ENCODE measurements around the gene FXYD4. TPM values are rescaled to one million over a fixed set of nuclear protein-coding genes. Genes with fewer than 3 reads are reported as not detected.

FXYD4 gene
- total RNA-seq, 1 donor from 2014 or later = not detected

DNA sequence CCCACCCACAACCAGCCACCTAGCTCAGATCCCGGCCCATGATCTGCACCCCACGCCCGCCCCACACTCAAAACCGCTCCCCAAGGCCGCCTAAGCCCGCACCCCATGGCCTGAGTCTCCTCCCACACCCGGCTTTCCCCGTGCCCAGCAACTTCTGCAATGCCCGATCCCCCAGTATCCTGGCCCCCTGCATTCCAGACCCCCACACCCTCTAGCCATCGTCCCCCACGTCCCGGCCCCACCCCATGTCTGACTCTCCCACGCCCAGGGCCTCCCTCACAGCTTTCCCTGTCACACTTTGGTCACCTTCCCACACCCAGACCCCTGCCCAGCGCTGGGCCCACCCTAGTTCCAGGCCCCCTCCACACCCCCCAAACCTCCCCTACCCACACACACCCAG is 20.1 kb upstream of the FXYD4 start:
- intact Hi-C loops (cut with DNase I) = no loop called here
- no peak overlapping the region for H3K4me3 ChIP-seq

DNA sequence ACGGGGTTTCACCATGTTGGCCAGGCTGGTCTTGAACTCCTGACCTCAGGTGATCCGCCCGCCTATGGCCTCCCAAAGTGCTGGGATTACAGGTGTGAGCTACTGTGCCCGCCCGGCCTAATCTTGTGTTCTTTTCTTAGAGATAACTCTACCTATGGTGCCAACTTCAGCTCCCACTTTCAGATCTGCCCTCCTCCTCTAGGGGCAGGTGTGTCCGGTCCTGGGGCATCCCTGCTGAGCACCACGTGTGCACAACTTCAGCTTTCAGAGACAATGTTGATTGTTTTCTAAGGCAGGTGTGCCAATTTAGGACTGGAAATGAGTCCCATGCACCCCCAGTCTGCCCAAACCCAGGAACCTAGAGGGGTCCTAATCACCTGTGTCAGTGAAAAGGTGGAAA is 18.5 kb upstream of the FXYD4 start:
- Histone ChIP-seq H3K36me3 (no peaks in the 10 kb centered on the region), H3K9me3 (no peaks in the 10 kb centered on the region), H3K4me1 (peaks cover 4% of the 10 kb centered on the region), H3K4me3 (no peak overlapping the region), H3K27me3 (no peaks in the 10 kb centered on the region), H3K27ac (no peak overlapping the region)
- intact Hi-C loops (cut with DNase I) = no loop called here
- TF ChIP-seq POLR2A (IDR thresholded peaks at IDR 0.05) (no peak), POLR2AphosphoS5 (IDR thresholded peaks at IDR 0.05; ENCODE audit: insufficient read depth in 1 of 2, low read depth in 1 of 2) (no peak)
- TF ChIP-seq, protein P1, sequence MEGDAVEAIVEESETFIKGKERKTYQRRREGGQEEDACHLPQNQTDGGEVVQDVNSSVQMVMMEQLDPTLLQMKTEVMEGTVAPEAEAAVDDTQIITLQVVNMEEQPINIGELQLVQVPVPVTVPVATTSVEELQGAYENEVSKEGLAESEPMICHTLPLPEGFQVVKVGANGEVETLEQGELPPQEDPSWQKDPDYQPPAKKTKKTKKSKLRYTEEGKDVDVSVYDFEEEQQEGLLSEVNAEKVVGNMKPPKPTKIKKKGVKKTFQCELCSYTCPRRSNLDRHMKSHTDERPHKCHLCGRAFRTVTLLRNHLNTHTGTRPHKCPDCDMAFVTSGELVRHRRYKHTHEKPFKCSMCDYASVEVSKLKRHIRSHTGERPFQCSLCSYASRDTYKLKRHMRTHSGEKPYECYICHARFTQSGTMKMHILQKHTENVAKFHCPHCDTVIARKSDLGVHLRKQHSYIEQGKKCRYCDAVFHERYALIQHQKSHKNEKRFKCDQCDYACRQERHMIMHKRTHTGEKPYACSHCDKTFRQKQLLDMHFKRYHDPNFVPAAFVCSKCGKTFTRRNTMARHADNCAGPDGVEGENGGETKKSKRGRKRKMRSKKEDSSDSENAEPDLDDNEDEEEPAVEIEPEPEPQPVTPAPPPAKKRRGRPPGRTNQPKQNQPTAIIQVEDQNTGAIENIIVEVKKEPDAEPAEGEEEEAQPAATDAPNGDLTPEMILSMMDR (IDR thresholded peaks at IDR 0.05) = no peak
- DNase-seq (ENCODE audit: extremely low spot score in 2 of 2) = no peak

More for the DNA sequence above, 20.1 kb upstream of the FXYD4 start:
- no peaks in the 10 kb centered on the region for H3K36me3 ChIP-seq
- TF ChIP-seq POLR2A (IDR thresholded peaks at IDR 0.05) = no peak
- TF ChIP-seq, protein P1 (IDR thresholded peaks at IDR 0.05) = no peak
- TF ChIP-seq POLR2AphosphoS5 (IDR thresholded peaks at IDR 0.05; ENCODE audit: insufficient read depth in 1 of 2, low read depth in 1 of 2) = no peak
- no peaks in the 10 kb centered on the region for H3K27me3 ChIP-seq
- H3K27ac ChIP-seq = no peak overlapping the region
- peaks cover 4% of the 10 kb centered on the region for H3K4me1 ChIP-seq
- H3K9me3 ChIP-seq = no peaks in the 10 kb centered on the region
- no peak for DNase-seq (ENCODE audit: extremely low spot score in 2 of 2)

DNA sequence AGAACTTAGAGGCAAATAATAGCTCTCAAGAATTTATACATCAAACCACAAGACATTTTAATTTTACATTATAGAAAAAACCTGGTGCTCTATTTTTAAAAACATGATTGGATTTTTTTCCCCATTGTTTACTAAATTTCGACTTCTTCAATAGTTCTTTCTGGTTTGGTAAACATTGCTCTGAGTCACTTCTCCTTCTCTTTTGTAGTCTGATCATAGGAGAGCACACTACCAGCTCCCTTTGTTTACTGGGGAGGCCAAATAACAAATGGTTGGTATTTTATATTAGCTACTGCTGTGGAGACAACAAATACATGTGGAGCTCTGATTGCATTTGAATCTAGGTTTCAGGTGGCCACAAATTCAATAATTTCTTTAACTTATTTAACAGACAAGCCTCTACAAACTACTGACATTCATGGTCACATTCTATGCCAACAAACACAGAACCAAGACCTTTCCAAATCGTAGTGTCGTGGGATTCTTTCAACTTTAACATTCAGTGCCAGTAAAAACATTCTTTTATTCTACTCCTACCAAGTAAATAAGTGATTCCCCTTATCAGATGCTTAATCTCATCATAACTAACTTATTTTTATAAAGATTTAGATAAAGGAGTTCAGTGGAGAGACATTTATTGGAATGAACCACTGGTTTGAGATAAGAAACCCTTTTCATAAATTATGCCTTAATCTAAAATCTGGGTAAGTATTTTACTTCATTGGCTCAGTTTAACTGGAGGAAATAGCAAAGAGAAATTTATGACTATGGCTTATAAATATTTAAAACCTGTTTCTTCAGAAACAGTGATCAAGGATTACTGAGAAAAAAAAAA is 17.7 kb upstream of the FXYD4 start:
- TF ChIP-seq, protein P1 (IDR thresholded peaks at IDR 0.05) = no peak
- TF ChIP-seq POLR2AphosphoS5 (IDR thresholded peaks at IDR 0.05; ENCODE audit: insufficient read depth in 1 of 2, low read depth in 1 of 2) = no peak
- TF ChIP-seq POLR2A (IDR thresholded peaks at IDR 0.05) = no peak
- Histone ChIP-seq H3K36me3 (no peaks in the 10 kb centered on the region), H3K4me1 (peaks cover 4% of the 10 kb centered on the region), H3K9me3 (no peaks in the 10 kb centered on the region), H3K27me3 (no peaks in the 10 kb centered on the region), H3K27ac (no peak overlapping the region), H3K4me3 (no peak overlapping the region)
- intact Hi-C loops (cut with DNase I) = no loop called here
- DNase-seq (ENCODE audit: extremely low spot score in 2 of 2) = no peak

DNA sequence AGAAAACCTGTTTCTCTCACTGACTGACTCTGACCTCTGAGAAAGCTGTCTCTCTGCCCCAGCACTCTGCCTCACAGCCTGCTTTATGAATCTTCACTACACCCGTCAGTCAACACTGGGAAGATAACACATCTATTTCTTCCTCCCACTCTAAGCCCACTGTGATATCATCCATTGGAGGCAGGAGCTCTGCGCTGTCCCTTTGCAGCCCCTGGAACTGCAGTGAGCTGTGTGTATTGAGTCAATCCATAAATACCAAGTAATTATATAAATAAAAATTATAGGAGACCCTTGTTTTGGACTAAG is 17.2 kb upstream of the FXYD4 start:
- H3K4me3 ChIP-seq = no peak overlapping the region

More for the DNA sequence above, 17.2 kb upstream of the FXYD4 start:
- intact Hi-C loops (cut with DNase I) = no loop called here
- H3K27ac ChIP-seq = no peak overlapping the region
- no peak for TF ChIP-seq POLR2A (IDR thresholded peaks at IDR 0.05)
- TF ChIP-seq, protein P1 (IDR thresholded peaks at IDR 0.05) = no peak
- no peak for TF ChIP-seq POLR2AphosphoS5 (IDR thresholded peaks at IDR 0.05; ENCODE audit: insufficient read depth in 1 of 2, low read depth in 1 of 2)
- H3K9me3 ChIP-seq = no peaks in the 10 kb centered on the region
- H3K4me1 ChIP-seq = peaks cover 4% of the 10 kb centered on the region
- H3K36me3 ChIP-seq = no peaks in the 10 kb centered on the region
- no peaks in the 10 kb centered on the region for H3K27me3 ChIP-seq
- DNase-seq (ENCODE audit: extremely low spot score in 2 of 2) = no peak
